HG02642 (cell line): ENCODE results near the gene PLCL1.
"Not testable (repeated sequence)": the region's sequence is repeated elsewhere in the genome, so short reads cannot be mapped to it uniquely, and the experiment has no call there.

Source experiments
- ATAC-seq: cut with Tn5 transposase; IDR thresholded peaks from one replicate; pipeline ENCODE4 v1.9.1; 2021; ENCODE audit warnings: mild to moderate bottlenecking; ENCODE audit not compliant: unreplicated experiment, poor library complexity

The PLCL1 gene

DNA sequence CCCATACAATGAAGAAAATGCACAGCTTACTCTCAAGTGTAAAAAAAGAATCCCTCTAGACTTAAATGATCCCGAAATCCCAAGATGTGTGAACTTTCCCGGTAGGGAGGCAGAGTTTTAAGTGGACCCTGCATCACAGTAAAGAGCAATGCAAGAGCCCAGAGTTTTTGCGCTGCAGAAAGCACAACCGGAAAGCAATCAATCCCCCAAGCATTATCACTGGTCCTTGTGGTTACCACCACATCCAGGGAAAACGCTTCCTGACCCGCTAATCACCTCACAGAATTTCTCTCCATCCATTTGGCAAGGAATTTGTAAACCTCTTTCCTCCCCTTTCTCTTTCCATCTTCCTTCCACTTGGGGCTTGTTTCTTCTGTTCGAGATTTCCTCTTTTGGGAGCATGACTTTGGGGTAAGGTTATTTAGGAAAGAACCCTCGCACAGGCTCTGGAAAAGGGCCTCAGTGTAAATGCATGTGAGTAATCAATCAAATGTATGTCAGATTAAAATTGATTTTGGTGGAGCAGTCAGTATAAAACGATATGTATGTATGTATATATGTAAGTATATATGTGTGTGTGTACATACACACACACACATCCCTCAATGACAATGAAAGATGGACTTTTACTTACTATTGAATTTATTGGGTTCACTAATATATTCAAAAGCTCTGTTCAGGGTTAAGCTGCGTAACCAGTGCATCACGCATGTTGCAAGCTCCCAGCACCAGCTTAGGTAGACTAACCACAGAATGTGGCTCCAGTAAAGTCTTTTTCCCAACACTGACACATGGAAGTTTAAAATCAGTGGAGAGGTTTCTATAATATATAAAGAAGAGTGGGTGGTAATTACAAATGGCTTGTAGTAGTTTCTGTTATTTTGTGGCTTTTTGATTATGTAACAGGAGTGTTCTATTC lies 1.6 kb downstream of the PLCL1 start:
- ATAC-seq, result no peak

DNA sequence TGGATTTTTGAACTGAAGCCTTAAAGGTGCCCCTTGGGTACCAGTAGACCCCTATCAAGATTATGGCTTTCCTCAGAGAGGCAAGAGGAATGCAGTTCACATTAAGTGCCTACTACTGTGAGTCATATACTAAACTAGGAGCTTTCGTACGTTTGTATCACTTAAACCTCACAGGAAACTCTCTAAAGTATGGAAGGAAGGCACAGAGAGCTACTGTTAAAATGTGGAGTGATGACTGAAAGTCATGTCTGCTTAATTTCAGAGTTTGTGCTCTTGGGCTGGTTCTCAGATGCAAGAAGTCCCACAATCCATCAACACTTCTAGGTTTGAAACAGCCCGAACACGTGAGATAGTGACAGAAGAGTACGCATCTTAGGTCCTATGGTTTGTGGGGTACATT lies 4.7 kb downstream of the PLCL1 start:
- no peak for ATAC-seq

- no peak for ATAC-seq
These were observed 5.6 kb downstream of the PLCL1 start for GRCh38 chr2:197810016-197810415.

- ATAC-seq, result no peak
These were observed 6.1 kb downstream of the PLCL1 start for GRCh38 chr2:197810491-197810890.

- ATAC-seq, result no peak
These were observed 8.8 kb downstream of the PLCL1 start for GRCh38 chr2:197813093-197813787.

GRCh38 chr2:197814526-197814925 lies 10.1 kb downstream of the PLCL1 start:
- no peak for ATAC-seq

- no peak for ATAC-seq
These were observed 17.3 kb downstream of the PLCL1 start for GRCh38 chr2:197821550-197822289.

DNA sequence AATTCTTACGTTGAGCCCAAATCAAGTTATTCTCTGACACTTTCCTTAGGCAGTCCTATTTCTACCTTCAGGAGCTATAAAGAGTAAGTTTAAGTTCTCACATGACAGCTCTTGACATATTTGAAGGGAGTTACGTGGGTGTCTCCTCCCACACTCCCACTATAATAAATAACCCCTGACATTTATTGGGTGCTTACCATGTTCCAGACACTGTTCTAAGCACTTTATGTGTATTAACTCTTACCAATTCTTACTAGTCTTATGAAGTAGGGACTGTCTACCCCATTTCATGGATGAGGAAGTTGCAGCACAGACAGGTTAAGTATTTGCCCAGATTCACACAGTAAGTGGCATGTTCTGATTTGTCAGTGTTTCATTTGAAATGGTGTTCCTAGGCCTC lies 17.9 kb downstream of the PLCL1 start:
- no peak for ATAC-seq

DNA sequence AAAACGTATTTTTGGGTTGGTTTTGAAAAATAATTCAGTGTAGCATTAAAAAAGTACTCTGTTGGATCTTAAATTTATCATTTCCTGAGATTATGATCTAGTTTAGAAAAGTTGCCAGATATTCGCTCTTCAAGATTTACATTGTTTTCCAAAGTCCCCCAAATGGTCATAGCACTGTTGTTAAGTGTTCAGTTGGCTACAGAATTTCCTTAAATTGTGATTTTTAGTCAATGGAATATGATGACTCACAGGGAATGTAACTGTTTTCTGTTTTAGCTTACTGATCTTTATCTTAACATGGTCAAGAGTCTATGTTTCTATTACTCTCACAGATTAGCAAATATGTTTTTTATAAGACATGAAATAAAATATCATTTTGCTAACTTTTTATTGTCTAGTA lies 23.2 kb downstream of the PLCL1 start:
- ATAC-seq, result no peak

- ATAC-seq, result no peak
These were observed 24.2 kb downstream of the PLCL1 start for GRCh38 chr2:197828464-197829135.

GRCh38 chr2:197834771-197835170 lies 30.4 kb downstream of the PLCL1 start:
- ATAC-seq, result not testable (repeated sequence)

DNA sequence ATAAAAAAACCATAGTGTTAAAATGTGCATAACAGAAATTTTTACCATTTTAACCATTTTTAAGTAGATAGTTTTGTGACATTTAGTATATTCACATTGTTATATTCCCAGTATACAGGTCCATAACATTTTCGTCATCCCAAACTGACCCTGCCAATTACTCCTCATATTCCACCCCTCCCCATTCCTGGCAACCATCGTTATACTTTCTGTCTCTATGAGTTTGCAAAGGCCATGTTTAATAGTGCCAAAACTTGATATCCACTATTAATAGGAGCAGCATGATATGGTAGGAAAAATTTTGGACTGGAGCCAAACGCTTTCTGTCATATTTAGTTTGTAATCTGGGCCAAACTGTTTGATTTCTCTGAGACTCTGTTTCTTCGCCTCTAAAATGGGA lies 30.9 kb downstream of the PLCL1 start:
- no peak for ATAC-seq

DNA sequence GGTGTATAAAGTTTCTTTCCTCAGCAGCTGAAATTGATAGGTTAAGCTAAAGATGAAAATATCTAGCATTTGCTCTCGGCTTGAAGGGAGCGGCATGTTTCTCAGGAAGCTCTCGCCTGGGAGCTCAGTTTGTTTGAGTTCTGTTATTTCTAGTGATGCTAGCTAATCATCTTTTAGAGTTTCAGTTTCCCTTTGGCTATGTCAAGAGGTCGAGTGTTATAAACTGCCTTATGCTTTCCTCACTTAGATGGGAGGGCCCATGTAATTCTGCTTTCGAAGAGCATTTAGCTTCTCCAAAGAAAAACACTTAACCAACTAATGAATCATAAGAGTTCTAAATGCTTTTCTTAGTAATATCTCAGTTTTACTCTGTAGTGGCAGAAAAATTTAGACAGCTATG lies 33.6 kb downstream of the PLCL1 start:
- ATAC-seq, result peak; percentile 96

DNA sequence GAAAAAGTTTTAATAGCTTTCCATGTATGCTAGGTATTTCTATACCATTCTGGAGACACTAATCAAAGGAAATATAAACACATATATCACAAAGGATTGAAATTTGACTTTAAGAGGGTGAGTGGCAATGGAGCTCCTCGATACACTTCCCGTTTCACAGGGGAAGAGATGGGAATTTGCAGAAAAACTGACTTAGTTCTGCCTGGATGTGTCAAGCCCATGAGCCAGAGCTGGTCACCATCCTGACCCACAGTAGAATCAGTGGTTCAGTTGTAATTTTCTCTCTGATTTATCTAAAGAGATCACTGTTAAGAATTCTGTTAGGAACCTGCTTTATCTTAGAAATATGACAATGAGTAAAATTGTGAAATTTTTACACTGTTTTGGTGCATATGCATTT lies 34.2 kb downstream of the PLCL1 start:
- ATAC-seq, result no peak

DNA sequence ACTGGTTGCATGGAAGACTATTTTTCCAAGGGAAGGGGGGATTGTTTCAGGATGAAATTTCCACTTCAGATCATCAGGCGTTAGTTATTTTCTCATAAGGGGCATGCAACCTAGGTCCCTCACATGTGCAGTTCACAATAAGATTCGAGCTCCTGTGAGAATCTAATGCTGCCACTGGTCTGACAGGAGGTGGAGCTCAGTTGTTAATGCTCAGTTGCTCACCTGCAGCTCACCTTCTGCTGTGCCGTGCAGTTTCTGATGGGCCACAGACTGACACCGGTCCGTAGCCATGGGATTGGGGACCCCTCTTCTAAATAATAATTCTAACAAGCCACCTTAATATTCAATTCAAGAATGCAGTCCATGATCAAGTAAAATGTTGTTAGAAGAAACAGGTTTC lies 34.9 kb downstream of the PLCL1 start:
- no peak for ATAC-seq

DNA sequence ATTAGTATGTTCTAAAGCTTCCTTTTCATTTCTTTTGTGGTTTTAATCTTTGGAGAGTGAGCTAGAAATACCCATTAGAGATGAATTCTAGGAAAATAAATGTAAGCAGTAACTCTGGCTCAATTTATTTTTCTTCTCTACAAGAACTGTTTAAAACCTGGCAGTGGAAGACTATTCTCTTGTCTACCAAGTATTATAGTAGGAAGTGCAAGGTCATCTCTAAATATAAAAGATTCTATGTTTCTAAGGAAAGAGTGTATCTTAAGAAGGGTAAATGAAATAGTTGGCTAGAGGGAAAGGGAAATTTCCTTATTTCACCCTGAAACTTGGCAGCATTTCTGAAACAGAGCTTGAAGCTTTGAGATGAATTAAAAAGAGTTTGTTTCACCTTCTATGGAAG lies 35.5 kb downstream of the PLCL1 start:
- ATAC-seq, result no peak

GRCh38 chr2:197846128-197846527 lies 41.7 kb downstream of the PLCL1 start:
- no peak for ATAC-seq

- no peak for ATAC-seq
These were observed 42.4 kb downstream of the PLCL1 start for GRCh38 chr2:197846777-197847176.

GRCh38 chr2:197847651-197848401 lies 43.4 kb downstream of the PLCL1 start:
- no peak for ATAC-seq

- no peak for ATAC-seq
These were observed 44.2 kb downstream of the PLCL1 start for GRCh38 chr2:197848602-197849001.
